HepG2 (cell line): ENCODE results near the gene HCFC1R1. TPM values are rescaled to one million over a fixed set of nuclear protein-coding genes. Genes with fewer than 3 reads are reported as not detected.

Source experiments
- ELF3 ChIP-seq: IDR thresholded peaks from 2 replicates; pipeline ENCODE4 v1.6.1; 2016; ENCODE audit warnings: missing genetic modification reagents, missing compliant biosample characterization
- HOXD1 ChIP-seq: sonication (generic); formaldehyde crosslinking; IDR thresholded peaks from 2 replicates; pipeline ENCODE4 v1.5.0; 2020; ENCODE audit warnings: missing genetic modification reagents
- NR2F1 ChIP-seq, 2 experiments: fragments of 450-650 bp in 1 of 2; formaldehyde crosslinking in 1 of 2; IDR thresholded peaks; 2 replicates each; pipeline versions ENCODE4 v1.5.0 to v1.6.1; 2016 to 2020; ENCODE audit warnings: mild to moderate bottlenecking in 1 of 2, missing compliant biosample characterization in 1 of 2, missing genetic modification reagents in 1 of 2, moderate library complexity in 1 of 2
- SIN3A ChIP-seq: IDR thresholded peaks from 2 replicates; pipeline ENCODE4 v1.6.1; 2011; ENCODE audit warnings: low read depth, mild to moderate bottlenecking, control low read depth, low read length, borderline replicate concordance
- SMAD1 ChIP-seq: sonication (generic); formaldehyde crosslinking; IDR thresholded peaks from 2 replicates; pipeline ENCODE4 v1.4.0; 2020; ENCODE audit warnings: missing genetic modification reagents, low read depth, mild to moderate bottlenecking, borderline replicate concordance
- SUZ12 ChIP-seq: fragments of 150-350 bp; IDR thresholded peaks from 2 replicates; pipeline ENCODE4 v1.6.1; 2014; ENCODE audit warnings: low read depth, low read length
- TARDBP ChIP-seq: sonication (generic); formaldehyde crosslinking; IDR thresholded peaks from 2 replicates; pipeline ENCODE4 v1.8.0; 2022; ENCODE audit warnings: mild to moderate bottlenecking, missing genetic modification reagents
- ZKSCAN1 ChIP-seq: fragments of 150-350 bp; IDR thresholded peaks from 2 replicates; pipeline ENCODE4 v1.6.1; 2014; ENCODE audit warnings: low read length
- ZNF207 ChIP-seq: fragments of 450-650 bp; IDR thresholded peaks from 2 replicates; pipeline ENCODE4 v1.6.1; 2016; ENCODE audit warnings: antibody characterized with exemption, borderline replicate concordance
- ZNF224 ChIP-seq: sonication (generic); formaldehyde crosslinking; IDR thresholded peaks from 2 replicates; pipeline ENCODE4 v1.5.0; 2020; ENCODE audit warnings: mild to moderate bottlenecking, missing genetic modification reagents
- ZNF713 ChIP-seq: sonication (generic); formaldehyde crosslinking; IDR thresholded peaks from 2 replicates; pipeline ENCODE4 v1.4.0; 2020; ENCODE audit warnings: mild to moderate bottlenecking, missing genetic modification reagents
- ZSCAN30 ChIP-seq: sonication (generic); formaldehyde crosslinking; IDR thresholded peaks from 2 replicates; pipeline ENCODE4 v1.5.0; 2020; ENCODE audit warnings: mild to moderate bottlenecking, missing genetic modification reagents
- ZSCAN31 ChIP-seq: sonication (generic); formaldehyde crosslinking; IDR thresholded peaks from 2 replicates; pipeline ENCODE4 v1.5.0; 2020; ENCODE audit warnings: low read depth, mild to moderate bottlenecking, missing genetic modification reagents
- polyA plus RNA-seq, 8 experiments: library from polyadenylated mRNA; depleted of rRNA in 3 of 8; stranded (reverse) in 7 of 8; unstranded in 1 of 8; fragments of >200 nt; fragmentation: Illumina TruSeq in 4 of 8; extraction: Trizol in 4 of 8; gene quantifications; 2 replicates each; pipeline versions ENCODE4 v1.2.1 to v1.2.3, GENCODE V29; 2011 to 2016; ENCODE audit warnings: low read depth in 4 of 8, missing spikeins in 1 of 8, mixed read lengths in 1 of 8; ENCODE audit not compliant: insufficient read depth in 1 of 8
- total RNA-seq, 5 experiments: library from RNA; depleted of rRNA; stranded (reverse); fragments of >200 nt; fragmentation: Illumina TruSeq; extraction: Trizol; gene quantifications; 2 replicates each; pipeline ENCODE4 v1.2.3, GENCODE V29; 2016; ENCODE audit warnings: low read depth in 1 of 5
- TF ChIP-seq, protein P1 (sequence below): sonication (generic); formaldehyde crosslinking; IDR thresholded peaks from 2 replicates; pipeline ENCODE4 v1.4.0; 2020; ENCODE audit warnings: missing genetic modification reagents, borderline replicate concordance
- TF ChIP-seq, protein P2 (sequence below): sonication (generic); formaldehyde crosslinking; IDR thresholded peaks from 2 replicates; pipeline ENCODE4 v1.4.0; 2020; ENCODE audit warnings: missing genetic modification reagents, mild to moderate bottlenecking, borderline replicate concordance
- TF ChIP-seq, protein P3 (sequence below): sonication (generic); formaldehyde crosslinking; IDR thresholded peaks from 2 replicates; pipeline ENCODE4 v1.4.0; 2020; ENCODE audit warnings: missing genetic modification reagents, borderline replicate concordance
- TF ChIP-seq, protein P4 (sequence below): IDR thresholded peaks from 2 replicates; pipeline ENCODE4 v1.6.1; 2016; ENCODE audit warnings: mild to moderate bottlenecking
- TF ChIP-seq, protein P5 (sequence below): sonication (generic); formaldehyde crosslinking; IDR thresholded peaks from 2 replicates; pipeline ENCODE4 v1.8.1; 2023; ENCODE audit warnings: mild to moderate bottlenecking, inconsistent platforms, moderate library complexity, missing genetic modification reagents, borderline replicate concordance

The HCFC1R1 gene
- total and polyA plus RNA-seq, 2 of the 13 experiments (the other 11 are each of a cell fraction or from before 2014, with no cell fraction given) = 13.8 to 16.1 TPM

DNA sequence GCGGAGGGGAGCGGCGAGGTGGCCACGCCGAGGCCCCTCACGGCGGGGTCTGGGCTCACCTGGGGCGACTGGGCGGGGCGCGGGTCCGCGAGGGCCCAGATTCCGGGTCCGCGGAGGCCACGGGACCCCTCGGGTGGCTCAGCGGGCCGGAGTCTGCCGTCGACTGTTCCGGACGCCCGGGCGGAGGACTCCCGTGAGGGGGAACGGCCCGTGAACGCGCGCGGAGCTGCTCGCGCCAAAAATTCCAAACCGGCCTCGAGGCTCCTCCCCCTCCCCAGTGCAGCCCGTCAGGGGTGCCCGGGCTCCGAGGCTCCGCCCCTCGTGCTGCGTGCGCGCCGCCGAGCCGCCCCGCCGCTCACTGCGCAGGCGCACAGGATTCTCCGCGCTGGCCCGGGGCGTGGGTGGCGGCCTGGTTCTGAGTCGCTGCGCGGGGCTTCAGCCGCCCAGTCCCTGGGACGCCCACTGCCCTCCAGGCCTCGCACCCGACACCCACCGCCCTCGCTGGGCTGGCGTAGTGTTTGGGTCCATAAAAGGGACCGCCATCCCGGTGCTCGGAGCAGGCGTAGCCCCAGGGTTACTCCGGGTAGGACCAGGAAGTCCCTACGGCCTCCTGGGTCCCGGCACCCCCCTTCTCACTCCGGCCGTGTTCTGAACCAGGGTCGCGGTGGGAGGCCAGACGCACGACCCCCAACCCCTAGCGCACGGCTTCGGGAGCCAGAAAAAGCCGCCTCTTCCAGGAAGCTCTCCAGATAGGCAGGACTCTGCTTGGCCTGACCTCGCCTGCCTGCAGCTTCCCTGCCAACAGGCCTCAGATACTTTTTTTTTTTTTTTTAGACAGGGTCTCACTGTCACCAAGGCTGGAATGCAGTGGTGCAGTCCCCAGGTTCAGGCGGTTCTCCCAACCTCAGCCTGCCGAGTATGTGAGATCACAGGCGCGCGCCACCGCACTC is 43.2 kb downstream of the HCFC1R1 start, which contains the start of gene PKMYT1 (continued):
- TF ChIP-seq SMAD1 (CRISPR knock-in tag) (0 out of 2 replicates have a peak, but pooled peaks have one; percentile 23), HOXD1 (CRISPR knock-in tag) (peak; percentile 60; the same call in 1 of the 2 replicates), ZSCAN31 (CRISPR knock-in tag) (peak; percentile 81), SIN3A (peak; percentile 83; the same call in 1 of the 2 replicates), SUZ12 (no peak), TARDBP (CRISPR knock-in tag) (no peak), ZNF713 (CRISPR knock-in tag) (0 out of 2 replicates have a peak, but pooled peaks have one; percentile 18), ZNF224 (CRISPR knock-in tag) (no peak; the same call in 1 of the 2 replicates), ZSCAN30 (CRISPR knock-in tag) (0 out of 2 replicates have a peak, but pooled peaks have one; percentile 83), ZNF207 (no peak), NR2F1 (CRISPR knock-in tag; IDR thresholded peaks at IDR 0.05) (no peak), ELF3 (CRISPR knock-in tag) (peak; percentile 30; the same call in 1 of the 2 replicates), ZKSCAN1 (no peak)
- TF ChIP-seq, protein P1, sequence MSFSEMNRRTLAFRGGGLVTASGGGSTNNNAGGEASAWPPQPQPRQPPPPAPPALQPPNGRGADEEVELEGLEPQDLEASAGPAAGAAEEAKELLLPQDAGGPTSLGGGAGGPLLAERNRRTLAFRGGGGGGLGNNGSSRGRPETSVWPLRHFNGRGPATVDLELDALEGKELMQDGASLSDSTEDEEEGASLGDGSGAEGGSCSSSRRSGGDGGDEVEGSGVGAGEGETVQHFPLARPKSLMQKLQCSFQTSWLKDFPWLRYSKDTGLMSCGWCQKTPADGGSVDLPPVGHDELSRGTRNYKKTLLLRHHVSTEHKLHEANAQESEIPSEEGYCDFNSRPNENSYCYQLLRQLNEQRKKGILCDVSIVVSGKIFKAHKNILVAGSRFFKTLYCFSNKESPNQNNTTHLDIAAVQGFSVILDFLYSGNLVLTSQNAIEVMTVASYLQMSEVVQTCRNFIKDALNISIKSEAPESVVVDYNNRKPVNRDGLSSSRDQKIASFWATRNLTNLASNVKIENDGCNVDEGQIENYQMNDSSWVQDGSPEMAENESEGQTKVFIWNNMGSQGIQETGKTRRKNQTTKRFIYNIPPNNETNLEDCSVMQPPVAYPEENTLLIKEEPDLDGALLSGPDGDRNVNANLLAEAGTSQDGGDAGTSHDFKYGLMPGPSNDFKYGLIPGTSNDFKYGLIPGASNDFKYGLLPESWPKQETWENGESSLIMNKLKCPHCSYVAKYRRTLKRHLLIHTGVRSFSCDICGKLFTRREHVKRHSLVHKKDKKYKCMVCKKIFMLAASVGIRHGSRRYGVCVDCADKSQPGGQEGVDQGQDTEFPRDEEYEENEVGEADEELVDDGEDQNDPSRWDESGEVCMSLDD = no peak
- TF ChIP-seq, protein P2, sequence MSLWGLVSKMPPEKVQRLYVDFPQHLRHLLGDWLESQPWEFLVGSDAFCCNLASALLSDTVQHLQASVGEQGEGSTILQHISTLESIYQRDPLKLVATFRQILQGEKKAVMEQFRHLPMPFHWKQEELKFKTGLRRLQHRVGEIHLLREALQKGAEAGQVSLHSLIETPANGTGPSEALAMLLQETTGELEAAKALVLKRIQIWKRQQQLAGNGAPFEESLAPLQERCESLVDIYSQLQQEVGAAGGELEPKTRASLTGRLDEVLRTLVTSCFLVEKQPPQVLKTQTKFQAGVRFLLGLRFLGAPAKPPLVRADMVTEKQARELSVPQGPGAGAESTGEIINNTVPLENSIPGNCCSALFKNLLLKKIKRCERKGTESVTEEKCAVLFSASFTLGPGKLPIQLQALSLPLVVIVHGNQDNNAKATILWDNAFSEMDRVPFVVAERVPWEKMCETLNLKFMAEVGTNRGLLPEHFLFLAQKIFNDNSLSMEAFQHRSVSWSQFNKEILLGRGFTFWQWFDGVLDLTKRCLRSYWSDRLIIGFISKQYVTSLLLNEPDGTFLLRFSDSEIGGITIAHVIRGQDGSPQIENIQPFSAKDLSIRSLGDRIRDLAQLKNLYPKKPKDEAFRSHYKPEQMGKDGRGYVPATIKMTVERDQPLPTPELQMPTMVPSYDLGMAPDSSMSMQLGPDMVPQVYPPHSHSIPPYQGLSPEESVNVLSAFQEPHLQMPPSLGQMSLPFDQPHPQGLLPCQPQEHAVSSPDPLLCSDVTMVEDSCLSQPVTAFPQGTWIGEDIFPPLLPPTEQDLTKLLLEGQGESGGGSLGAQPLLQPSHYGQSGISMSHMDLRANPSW (CRISPR knock-in tag) = no peak; the same call in 1 of the 2 replicates
- TF ChIP-seq, protein P3, sequence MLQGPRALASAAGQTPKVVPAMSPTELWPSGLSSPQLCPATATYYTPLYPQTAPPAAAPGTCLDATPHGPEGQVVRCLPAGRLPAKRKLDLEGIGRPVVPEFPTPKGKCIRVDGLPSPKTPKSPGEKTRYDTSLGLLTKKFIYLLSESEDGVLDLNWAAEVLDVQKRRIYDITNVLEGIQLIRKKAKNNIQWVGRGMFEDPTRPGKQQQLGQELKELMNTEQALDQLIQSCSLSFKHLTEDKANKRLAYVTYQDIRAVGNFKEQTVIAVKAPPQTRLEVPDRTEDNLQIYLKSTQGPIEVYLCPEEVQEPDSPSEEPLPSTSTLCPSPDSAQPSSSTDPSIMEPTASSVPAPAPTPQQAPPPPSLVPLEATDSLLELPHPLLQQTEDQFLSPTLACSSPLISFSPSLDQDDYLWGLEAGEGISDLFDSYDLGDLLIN (CRISPR knock-in tag) = 0 out of 2 replicates have a peak, but pooled peaks have one; percentile 61
- TF ChIP-seq, protein P4, sequence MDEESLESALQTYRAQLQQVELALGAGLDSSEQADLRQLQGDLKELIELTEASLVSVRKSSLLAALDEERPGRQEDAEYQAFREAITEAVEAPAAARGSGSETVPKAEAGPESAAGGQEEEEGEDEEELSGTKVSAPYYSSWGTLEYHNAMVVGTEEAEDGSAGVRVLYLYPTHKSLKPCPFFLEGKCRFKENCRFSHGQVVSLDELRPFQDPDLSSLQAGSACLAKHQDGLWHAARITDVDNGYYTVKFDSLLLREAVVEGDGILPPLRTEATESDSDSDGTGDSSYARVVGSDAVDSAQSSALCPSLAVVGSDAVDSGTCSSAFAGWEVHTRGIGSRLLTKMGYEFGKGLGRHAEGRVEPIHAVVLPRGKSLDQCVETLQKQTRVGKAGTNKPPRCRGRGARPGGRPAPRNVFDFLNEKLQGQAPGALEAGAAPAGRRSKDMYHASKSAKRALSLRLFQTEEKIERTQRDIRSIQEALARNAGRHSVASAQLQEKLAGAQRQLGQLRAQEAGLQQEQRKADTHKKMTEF = no peak
- TF ChIP-seq, protein P5, sequence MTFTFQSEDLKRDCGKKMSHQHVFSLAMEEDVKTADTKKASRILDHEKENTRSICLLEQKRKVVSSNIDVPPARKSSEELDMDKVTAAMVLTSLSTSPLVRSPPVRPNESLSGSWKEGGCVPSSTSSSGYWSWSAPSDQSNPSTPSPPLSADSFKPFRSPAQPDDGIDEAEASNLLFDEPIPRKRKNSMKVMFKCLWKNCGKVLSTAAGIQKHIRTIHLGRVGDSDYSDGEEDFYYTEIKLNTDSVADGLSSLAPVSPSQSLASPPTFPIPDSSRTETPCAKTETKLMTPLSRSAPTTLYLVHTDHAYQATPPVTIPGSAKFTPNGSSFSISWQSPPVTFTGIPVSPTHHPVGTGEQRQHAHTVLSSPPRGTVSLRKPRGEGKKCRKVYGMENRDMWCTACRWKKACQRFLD = peak; percentile 25; the same call in 1 of the 2 replicates
